ENCODE data around the gene RPL41.
"Not testable (repeated sequence)": the region's sequence is repeated elsewhere in the genome, so short reads cannot be mapped to it uniquely, and the experiment has no call there.

Gene RPL41

DNA sequence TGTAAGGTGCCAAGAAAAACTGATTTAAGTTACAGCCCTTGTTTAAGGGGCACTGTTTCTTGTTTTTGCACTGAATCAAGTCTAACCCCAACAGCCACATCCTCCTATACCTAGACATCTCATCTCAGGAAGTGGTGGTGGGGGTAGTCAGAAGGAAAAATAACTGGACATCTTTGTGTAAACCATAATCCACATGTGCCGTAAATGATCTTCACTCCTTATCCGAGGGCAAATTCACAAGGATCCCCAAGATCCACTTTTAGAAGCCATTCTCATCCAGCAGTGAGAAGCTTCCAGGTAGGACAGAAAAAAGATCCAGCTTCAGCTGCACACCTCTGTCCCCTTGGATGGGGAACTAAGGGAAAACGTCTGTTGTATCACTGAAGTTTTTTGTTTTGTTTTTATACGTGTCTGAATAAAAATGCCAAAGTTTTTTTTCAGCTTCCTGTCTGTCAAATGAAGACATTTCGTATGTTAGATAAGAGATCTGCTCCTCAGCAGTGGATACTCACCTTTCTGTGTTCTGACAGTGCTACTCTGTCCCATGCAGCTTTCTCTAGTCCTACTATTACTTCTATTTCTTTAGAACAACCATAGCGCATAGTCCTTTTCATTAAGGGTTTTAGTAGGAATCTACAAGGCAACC, 13.2 kb upstream of the RPL41 start:
- DNase-seq (ENCODE audit: low spot score), result no peak

DNA sequence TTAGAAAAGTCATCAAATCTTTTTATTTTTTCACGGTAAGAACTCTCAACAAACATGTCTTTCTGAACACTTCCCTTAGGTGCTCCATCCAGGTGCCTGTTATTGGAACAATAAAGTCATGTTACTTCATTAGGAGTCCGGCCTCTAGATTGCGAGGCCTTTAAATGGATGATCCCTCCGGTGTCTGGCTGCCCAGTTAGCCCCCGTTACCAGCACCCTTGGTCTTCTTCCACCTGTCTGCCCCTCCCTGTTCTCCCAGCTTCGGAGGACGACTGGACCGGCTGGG, 12.7 kb upstream of the RPL41 start:
- DNase-seq (ENCODE audit: low spot score), result no peak

DNA sequence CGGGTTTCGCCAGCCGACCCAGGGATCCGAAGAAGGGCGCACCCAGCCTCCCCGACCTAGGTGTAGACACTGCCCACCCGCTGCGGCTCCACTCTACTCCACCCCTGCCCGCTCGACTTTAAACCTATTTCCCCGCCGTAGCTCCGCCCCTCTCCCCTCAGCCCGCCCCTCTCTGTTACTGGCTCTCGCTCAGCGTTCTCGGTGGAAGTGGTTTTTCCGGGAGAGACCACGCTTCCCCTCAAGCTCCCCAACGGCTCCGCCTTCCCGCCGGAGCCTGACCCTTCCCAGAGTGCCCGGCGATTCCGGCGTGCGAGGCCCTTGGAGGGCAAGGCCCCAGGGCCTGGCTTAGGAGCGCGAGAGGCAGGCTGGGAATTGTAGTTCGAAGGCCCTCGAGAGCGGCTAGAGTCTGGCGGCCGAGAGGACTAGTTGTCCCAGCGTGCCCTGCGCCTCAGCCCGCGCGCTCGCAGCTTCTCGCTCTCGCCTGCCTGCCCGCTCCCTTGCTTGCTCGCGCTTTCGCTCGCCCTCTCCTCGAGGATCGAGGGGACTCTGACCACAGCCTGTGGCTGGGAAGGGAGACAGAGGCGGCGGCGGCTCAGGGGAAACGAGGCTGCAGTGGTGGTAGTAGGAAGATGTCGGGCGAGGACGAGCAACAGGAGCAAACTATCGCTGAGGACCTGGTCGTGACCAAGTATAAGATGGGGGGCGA, 12.2 kb upstream of the RPL41 start, which contains the start of gene PA2G4:
Gene PA2G4, plus strand, starts transcription at position 451 of the 706 bp plus-strand sequence. Its CDS starts 179 bp downstream, at position 630.
- peak; percentile 98 for DNase-seq (ENCODE audit: low spot score)

DNA sequence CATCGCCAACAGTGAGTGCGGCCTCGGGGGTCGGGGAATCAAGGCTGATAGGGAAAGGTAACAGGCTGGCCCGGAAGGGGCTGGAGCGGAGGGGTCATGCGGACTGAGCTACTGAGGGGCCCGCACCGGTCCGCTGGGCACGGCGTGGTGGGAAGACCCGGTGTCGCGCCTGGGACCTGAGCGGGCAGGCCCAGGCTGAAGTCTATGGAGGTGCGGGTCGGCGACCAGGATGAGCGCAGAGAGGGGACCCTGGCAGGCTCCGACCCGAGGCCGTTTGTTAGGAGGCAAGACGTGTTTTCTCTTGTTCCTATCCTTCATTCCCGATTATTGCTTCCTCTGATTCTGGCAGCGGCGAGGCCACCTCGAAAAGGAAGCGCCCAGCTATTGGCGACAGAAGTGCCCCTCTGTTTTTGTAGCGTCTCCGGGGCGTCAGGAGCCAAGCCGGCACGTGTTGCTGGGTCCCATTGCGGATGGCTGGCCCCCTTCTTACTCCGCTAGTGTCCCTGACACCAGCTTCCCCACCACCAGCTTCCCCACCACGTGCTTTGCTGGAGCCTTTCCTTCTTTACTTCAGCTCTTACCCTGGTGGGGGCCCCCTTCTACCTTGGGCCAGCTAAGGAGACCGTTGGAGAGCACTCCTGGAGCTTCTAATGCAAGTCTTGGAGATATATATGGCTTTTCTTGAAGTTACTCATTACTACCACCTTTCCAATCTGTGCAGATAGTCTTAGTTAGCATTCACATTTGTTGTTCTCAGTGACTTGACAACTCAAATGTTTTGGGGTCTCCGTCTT, 11.4 kb upstream of the RPL41 start:
- no peak for DNase-seq (ENCODE audit: low spot score)

DNA sequence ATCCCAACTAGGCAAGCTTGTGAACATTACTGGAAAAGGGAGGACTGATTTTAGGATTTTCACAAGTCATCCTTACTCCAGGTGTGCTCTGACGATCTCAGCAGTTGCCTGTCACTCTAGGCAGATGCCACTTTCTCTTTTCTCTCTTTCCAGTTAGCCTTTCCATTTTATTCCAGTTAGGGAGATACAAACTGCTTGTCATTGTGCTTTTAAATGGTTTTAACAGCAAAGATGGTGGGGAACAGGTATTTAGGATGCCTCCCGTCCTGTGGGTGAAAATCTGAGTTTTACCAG, 10.9 kb upstream of the RPL41 start:
- DNase-seq (ENCODE audit: low spot score), result no peak

DNA sequence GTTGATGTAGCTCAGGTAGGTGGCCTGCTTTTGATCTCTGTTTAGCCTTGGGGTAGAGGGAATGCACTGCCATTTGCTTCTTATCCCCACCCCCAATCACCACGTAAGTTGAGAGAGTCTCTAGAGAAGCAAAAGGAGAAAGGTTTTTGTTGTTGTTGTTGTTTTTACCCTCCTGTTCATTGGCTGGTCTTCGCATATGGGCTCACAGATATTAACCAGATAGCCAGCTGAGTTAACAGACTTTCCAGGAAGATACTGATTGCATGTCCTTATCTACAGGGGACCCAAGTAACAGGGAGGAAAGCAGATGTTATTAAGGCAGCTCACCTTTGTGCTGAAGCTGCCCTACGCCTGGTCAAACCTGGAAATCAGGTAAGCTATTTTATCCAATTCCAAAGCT, 9.2 kb upstream of the RPL41 start:
- DNase-seq (ENCODE audit: low spot score), result no peak

DNA sequence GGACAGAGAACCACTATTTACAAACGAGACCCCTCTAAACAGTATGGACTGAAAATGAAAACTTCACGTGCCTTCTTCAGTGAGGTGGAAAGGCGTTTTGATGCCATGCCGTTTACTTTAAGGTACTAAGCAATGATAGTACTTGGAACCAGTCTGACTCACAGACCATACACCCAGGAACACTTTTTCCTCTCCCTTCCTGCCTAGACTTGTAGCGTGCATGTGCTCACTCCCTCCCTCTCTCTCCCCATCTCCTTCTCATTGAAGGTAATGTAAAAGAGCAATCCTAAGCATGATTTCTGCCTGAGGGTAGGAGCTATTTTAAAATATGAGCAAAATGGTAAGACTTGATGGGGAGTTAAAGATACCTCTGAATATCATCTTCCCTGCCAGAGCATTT, 5.9 kb upstream of the RPL41 start:
- no peak for DNase-seq (ENCODE audit: low spot score)

DNA sequence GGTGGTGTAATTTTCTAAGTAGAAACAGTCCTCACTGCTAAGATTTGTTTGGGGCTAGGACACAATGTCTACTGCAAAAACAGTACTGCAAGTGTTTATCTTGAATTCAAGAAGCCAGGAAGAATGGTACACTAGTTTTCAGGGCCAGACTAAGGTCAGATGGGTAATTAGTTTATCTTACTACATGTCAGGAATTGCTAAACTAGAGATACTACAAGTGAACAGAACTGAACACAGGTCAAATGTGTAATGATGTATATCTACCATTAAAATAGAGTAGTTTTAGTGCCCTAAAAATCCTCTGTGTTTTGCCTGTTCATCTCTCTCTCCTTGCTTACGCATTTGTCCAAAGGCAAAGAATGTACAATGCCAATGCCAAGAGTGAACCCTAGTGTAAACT, 2.3 kb upstream of the RPL41 start:
- no peak for DNase-seq (ENCODE audit: low spot score)

DNA sequence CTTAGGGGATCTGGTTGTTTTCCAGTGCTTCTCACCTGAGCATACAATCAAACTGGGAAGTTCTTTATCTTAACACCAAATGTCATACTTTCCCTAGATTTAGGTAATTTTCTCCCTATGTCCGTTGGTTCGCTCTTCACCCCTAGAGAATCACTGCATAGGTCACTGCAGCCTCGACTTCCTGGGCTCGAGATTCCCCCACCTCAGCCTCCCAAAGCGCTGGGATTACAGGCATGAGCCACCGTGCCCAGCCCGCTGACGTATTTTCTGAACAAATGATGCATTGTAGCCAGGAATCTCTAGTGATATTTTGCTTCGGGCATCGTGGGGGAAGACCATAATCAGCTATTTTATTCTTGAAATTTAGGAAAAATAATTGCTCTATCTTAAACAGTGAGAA, 1.1 kb upstream of the RPL41 start:
- DNase-seq (ENCODE audit: low spot score), result no peak

DNA sequence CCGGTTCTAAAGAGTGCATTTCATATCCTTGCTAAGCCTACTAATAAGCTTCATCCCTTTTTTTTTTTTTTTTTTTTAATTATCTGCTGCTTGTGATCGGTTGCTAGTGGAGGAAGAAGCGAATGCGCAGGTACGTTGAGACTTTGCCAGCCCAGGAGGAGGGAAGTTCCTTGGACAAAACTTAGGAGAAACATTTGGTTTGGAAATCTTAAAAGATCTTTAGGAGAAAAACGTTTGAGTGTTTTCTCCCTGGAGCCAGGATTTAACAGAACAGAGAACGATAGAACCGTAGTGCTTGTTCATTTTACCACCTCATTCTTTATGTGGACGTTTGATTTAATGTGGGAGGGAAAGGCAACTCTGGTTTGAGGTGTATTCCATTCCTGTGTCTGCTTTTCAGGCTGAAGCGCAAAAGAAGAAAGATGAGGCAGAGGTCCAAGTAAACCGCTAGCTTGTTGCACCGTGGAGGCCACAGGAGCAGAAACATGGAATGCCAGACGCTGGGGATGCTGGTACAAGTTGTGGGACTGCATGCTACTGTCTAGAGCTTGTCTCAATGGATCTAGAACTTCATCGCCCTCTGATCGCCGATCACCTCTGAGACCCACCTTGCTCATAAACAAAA, 761 bp downstream of the RPL41 start:
- DNase-seq (ENCODE audit: low spot score), result not testable (repeated sequence)

DNA sequence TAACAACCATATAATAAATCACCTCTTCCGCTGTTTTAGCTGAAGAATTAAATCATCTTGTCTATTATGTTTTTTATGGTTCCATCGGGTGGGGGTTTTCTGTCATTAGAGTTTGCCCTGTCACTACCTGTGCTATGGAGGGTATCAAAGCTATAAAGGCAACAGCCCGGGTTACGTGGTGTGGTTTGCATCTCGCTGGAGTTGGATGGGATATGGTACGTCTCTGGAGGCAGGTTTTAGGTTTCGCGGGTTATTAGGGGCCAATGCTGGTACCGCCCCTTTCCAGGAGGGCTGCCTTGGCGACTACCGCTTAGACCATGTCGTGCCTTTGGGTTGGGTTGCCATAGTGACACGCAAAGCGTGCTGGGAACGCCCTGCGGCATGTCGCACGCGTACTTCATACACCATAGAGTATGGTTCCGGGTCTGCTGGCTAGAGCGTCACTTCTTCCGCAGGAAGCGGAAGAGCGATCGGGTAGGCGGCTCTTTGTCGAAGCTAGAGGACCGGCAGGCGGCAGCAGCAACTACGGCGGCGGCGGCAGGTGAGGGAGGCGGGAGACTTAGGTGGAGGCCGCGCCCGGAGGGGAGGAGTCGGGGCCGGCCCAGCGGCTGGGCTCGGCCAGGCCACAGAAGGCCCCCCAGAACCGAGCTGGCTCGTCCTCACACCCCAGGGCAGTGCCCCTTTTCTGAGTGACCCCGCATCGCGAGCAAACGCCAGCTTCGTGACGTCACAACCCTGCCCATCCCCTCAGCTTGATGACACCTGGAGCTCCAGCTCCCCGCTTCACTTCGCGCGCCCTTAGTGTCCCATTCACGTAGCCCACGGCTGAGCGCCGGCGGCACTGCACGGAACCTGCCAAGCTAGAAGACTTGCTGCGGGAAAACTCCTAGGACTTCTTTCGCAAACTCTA, 1.6 kb downstream of the RPL41 start, which contains the start of gene ZC3H10:
Gene ZC3H10, plus strand, starts transcription at position 489 of the 910 bp plus-strand sequence. CDS start 2,297 bp downstream, outside the sequence.
- peak; percentile 98 for DNase-seq (ENCODE audit: low spot score)

DNA sequence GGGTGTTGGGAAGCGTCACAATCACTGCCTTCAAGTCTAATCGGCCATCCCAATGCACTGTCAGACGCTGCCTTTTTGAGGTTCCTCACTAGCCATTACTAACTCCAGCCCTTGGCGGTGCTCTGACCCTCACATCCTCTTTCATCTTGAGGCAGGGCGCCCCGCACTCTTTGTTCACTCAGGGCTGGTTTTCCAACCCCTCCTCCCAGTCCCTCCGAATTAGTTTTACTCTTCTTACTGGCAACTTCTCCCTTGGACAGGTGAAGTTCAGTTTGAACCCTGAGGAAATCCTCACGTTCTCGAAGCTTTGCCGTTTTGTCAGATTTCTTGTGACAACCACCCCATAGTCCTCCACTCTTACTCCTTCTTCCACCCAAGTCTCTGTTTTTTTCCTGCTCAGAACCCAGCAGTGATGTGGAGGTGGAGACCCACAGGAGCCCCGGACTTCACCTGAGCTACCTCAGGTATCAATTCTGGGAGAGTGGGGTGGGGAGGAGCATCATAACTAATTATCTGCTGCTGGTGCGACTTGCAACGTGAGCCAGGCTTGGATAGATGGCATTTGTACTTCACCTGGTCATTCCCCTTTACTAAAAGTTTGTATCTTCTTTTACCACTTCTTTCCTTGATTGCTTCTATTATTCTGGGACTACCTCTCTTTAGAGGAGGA, 2.4 kb downstream of the RPL41 start:
- no peak for DNase-seq (ENCODE audit: low spot score)

DNA sequence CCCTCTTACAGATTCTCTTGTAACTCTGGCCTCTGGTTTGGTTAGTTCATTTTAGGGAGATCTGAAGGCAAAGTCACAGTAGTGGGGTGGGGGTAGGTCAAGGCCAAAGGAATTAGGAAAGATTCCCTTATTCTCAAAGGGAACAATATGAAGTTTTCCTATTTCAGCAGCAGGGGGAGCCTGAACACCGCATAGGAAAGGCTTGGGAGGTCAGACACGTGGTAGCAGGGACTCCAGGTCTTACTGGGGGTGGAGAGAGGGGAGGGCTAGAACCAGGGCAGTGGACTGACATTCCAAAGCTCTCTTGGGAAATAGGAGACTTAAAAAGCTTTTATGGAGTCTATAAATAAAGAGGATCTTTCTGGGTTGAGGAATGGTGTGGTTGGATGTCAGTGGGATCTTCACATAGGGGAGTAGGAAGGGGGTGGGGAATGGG, 2.9 kb downstream of the RPL41 start:
- peak; percentile 90 for DNase-seq (ENCODE audit: low spot score)

DNA sequence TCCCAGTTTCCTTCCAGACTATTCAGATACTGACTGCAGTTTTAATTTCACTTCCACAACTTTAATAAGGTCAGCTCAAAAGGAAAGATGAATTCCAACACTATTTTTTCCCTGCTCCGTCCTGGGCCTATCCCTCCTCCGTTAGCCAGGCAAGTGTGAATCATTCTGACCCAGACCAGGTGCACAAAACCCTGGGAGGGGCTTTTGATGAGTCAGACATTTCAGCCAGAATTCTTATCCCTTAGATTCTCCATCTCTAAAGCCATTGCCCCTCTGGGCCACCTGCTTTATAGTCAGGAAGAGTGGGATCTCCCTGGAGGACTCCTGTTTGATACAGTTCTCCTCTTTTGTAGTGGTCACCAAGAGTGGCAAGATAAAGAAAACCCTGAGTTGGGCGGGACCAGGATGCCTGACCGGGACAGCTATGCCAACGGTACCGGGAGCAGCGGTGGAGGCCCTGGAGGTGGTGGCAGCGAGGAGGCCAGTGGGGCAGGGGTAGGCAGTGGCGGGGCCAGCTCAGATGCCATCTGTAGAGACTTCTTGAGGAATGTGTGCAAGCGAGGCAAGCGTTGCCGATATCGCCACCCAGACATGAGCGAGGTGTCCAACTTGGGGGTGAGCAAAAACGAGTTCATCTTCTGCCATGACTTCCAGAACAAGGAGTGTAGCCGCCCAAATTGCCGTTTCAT, 3.9 kb downstream of the RPL41 start:
- no peak for DNase-seq (ENCODE audit: low spot score)

DNA sequence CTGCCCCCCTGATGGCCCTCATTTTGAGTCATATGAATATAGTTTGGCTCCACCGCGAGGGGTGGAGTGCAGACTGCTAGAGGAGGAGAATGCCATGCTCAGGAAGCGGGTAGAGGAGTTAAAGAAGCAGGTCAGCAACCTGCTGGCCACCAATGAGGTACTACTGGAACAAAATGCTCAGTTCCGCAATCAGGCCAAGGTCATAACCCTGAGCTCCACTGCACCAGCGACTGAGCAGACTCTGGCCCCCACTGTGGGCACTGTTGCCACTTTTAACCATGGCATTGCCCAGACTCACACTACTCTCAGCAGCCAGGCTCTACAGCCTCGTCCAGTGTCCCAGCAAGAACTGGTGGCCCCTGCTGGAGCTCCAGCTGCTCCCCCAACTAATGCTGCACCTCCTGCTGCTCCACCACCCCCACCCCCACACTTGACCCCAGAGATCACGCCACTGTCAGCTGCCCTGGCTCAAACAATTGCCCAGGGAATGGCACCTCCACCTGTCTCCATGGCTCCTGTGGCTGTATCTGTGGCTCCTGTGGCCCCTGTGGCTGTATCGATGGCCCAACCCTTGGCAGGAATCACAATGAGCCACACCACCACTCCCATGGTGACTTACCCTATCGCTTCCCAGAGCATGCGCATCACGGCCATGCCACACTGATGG, 4.9 kb downstream of the RPL41 start:
- no peak for DNase-seq (ENCODE audit: low spot score)

DNA sequence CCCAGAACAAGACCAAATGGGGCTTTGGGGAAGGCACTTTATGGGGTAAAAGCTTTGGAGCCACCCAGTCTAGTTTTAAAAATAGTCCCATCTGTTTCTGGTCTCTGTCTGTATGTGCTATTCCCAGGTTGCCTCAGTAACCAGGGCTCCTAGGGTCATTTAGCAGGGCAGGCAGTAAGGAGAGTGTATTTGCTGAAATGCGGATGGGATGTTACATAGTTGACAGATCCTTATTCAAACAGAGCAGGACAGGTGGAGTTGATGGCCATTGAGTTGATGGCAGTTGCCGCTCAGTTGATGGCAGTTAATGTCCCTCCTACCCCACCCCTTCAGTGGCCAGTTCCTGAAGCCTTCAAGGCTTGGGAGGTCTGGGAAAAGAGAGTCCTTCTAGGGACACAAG, 6.2 kb downstream of the RPL41 start:
- DNase-seq (ENCODE audit: low spot score), result no peak

DNA sequence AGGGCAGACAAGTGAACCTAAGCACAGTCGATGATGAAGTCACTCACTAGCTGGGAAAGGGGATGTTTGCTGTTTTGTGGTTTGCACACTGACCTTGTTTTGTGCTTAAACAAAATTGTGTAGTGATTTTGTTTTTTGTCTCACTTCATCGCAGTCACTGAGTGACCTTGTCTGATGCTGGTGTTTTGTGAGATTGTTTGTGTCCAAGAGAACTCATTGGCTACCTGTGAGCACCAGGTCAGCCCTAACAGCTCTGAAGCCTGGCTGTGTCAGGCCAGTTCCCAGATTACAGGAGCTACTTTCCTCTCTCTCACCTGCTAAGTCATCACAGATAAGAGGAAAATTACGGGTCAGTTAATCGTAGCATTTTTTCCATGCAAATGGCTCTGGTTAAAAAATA, 7.7 kb downstream of the RPL41 start:
- DNase-seq (ENCODE audit: low spot score), result no peak

DNA sequence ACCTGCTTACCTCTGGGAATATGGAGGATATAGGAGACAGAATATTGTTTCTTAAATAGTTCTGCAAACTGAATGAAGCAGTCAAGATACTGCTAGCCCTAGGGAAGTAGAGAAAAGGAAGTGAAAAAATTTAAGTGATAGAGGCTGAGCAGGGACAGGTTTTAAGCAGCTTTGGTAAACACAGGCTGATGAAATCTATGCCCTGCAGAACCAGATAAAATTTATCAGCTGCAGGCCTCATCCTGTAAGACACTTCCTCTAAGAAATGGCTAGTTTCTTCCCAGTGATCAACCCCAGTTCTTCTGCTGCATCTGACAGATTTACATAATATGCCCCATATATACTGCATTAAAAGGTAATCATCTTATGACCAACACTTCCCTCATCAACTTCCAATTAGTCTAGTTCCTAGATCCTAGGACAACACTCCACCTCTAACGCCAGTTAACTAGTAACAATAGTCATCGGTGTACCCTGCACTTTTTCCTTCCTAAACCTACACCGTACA, 10.4 kb downstream of the RPL41 start:
- peak; percentile 52 for DNase-seq (ENCODE audit: low spot score)

DNA sequence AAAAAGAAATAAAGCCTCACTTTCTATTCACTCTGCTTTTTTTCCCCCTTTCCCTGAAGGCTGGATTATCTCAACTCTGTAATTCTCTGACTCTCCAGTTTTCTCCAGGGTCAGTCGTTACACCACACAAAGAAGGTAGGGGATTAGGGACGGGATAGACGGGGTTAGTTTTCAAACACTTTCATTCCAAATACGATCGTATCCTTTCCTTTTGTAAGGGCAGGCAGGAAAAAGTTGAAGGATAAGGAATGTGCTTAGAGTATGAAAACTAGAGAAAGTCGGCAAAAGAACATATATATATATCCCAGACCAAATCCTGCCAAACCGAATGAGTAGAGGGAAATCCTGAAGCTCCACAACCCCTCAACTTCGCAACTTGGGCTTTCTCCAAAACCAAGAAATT, 11.1 kb downstream of the RPL41 start:
- no peak for DNase-seq (ENCODE audit: low spot score)
